ENCODE results near the gene TMPRSS6. TPM values are rescaled to one million over a fixed set of nuclear protein-coding genes. Genes with fewer than 3 reads are reported as not detected.
A peak's percentile ranks its signal among the peaks of the same experiment; 100 is the strongest.

TMPRSS6 gene
- total and polyA plus RNA-seq, 2 of the 8 experiments (the other 6 are each of a cell fraction or from before 2014, with no cell fraction given) = 0.02 TPM; not detected in 1

DNA sequence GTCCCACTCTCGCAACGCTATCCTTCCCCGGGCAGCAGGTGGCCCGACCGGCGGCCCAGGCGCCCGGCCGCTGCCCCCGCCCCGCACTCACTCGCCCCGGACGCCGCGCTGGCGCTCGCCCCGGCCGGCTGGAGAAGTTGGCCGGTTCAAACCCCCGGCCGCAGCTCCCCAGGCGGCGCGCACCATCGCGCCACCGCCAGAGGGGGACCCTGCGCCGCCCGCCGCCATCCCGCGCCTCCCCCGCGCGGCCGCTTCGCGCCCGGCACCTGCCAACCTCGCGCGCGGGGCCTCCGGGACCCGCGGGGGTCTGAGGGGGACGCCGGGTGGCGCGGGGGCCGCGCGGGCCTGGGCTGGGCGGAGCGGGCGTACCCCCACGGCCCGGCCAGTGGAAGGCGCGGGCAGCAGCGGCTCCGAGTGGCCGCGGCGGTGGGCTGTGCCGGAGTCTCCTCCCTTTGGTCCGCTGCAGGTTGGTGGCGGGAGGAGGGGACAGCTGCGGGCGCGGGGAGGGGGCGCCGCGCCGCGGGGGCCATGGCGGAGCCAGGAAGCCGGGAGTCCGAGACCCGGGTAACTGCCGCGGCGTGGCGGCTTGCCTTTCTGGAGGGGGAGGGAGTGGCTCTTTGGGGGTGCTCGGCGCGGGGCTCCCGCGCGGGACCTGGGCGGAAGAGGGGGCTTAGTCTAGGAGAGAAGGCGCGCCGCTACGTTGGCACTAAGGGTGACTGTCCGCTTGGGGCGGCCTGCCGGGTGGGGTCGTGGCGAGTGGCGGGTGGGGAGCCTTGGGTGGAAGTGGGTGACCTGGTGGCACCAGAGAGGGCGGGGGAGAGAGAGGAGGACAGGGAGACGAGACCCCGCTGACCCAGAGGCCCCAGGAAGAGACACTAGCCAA is 90.0 kb downstream of the TMPRSS6 start, which contains the start of the genes MPST and TST (continued):
- TF ChIP-seq RBBP5 (IDR thresholded peaks at IDR 0.05; ENCODE audit: borderline replicate concordance, low read depth, low read length) (no peak), FOSL1 (IDR thresholded peaks at IDR 0.05; ENCODE audit: insufficient read depth, low read depth, low read length) (no peak), TBP (IDR thresholded peaks at IDR 0.05; ENCODE audit: low read depth, low read length) (peak; percentile 33; the same call in 1 of the 2 replicates), BACH1 (IDR thresholded peaks at IDR 0.05; ENCODE audit: low read length) (0 out of 2 replicates have a peak, but pooled peaks have one; percentile 19), EZH2 (IDR thresholded peaks at IDR 0.05; ENCODE audit: low read depth, low read length, severe bottlenecking) (no peak), JUND (IDR thresholded peaks at IDR 0.05; ENCODE audit: low read length) (peak; percentile 44; the same call in 1 of the 2 replicates), KDM1A (IDR thresholded peaks at IDR 0.05; ENCODE audit: borderline replicate concordance, low read length) (no peak), CBX8 (IDR thresholded peaks at IDR 0.05; ENCODE audit: borderline replicate concordance, low read depth, low read length) (no peak), POLR2AphosphoS5 (IDR thresholded peaks at IDR 0.05; ENCODE audit: low read depth, low read length) (peak; percentile 66; the same call in 1 of the 2 replicates), CHD1 (IDR thresholded peaks at IDR 0.05; ENCODE audit: low read depth, low read length) (no peak; the same call in 1 of the 2 replicates), TAF1 (IDR thresholded peaks at IDR 0.05; ENCODE audit: low read depth, low read length) (peak; percentile 88), POLR2A (IDR thresholded peaks at IDR 0.05; ENCODE audit: control extremely low read depth in 1 of 2, low read depth in 2 of 2, low read length in 2 of 2) (peak in 1 of 2 experiments; percentile 76; a peak in 2 of 3 replicates)
